HG03196 (cell line): ENCODE measurements around the gene HJURP.

Experiments
- ATAC-seq: cut with Tn5 transposase; IDR thresholded peaks from one replicate; pipeline ENCODE4 v1.9.1; 2021; ENCODE audit not compliant: unreplicated experiment

The HJURP gene

DNA sequence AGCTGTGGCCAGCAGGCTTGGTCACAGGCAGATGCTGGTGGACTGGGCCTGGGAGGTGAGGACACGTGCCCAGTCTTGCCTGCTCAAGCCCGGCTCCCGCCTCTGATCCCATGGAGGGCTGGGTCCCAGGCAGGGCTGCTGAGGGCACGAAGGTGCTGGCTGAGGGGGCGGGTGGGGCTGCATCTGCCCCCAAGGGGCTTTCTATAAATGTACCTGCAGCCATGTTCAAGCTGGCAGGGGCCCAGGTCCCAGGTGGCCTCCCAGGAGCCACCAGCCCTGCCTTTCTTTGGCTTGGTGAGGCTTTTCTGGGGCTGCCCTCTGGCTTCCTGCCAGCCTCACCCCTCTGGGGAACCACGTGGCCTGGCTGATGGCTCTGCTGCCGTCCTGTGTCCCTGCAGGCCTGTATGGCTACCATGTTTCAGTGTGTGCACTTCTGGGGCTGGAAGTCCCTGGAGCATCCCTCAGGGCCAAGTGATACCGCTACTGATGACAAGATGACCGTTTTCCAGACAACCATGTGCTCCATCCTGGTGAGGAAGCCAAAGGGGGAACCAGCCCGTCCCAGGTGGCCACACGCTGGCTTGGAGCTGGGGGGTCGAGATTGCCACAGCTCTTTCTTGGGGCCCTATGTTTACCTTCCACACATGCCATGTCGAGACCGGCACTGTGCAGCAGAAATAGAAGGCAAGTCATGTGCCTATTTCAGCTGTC, 23.2 kb downstream of the HJURP start:
- ATAC-seq = no peak

DNA sequence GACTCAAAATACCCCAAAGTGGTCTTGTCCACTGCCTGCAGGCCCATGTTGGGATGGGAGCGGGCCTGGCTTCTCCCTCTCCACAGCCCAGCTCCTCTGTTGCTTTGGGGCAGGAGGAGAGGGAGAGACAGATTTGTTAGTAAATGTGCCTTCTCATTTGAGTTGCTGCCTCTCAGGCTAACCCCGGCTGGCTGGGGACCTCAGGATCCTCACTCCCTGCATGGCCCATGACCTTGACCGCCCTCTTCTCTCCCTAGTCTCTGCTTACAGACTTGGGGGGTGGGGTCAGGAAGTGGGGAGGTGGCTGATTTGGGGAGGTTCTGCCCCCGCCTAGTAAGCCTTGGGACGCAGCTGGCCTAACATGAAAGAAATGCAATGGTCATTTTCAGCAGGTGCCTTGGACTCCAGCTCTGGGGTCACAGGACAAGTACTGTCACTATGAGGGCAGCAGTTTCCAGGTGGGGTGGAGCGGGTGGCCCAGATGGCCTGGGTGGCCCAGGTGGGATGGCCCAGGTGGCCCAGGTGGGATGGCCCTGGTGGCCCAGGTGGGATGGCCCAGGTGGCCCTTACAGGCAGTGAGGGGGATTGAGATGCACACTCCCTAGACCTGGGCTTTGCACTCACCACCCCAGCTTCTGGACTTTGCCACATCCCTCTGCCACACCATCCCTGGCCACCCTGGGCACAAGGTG, 24.1 kb downstream of the HJURP start:
- no peak for ATAC-seq

DNA sequence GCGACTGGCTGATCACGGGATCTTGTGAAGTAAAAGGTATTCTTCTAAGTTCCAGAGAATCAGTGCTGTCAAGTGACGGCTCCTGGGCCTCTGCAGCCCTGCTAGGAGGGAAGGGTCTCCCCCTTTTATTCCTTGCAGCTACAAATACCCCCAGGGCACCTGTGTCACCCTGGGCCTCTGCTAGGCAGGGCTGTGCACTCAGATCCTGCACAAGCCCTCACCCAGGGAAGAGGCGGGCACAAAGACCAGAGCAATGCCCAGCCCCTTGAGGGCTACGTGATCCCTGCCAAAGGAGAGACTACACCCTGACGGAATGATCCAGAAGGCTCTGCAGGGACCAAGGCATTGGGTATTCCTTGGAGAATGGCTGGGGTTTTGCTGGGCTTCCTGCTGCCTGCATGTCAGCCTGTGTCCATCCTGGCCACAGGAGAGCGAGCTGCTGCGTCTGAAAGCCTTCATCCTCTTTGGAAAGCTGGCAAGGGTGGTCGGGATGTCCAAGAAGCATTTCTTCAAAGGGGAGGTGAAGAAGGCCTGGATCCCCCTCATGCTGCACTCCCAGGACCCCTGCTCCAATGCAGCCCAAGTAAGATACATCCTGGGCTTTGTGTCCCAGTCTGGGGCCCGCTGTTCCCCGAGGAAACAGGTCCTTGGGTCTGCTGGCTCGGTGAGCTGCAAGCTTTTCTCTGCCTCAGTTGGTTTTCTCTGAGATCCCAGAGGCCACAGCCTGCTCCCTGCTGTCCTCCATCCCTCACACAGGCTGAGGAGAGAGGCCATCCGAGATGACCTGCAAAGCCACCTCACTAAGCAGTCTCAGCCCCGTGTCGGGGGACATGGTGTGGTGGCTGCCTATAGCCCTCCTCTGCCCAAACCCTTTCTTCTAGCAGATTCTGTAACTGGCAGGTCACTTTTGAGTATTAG, 24.9 kb downstream of the HJURP start:
- ATAC-seq = no peak

DNA sequence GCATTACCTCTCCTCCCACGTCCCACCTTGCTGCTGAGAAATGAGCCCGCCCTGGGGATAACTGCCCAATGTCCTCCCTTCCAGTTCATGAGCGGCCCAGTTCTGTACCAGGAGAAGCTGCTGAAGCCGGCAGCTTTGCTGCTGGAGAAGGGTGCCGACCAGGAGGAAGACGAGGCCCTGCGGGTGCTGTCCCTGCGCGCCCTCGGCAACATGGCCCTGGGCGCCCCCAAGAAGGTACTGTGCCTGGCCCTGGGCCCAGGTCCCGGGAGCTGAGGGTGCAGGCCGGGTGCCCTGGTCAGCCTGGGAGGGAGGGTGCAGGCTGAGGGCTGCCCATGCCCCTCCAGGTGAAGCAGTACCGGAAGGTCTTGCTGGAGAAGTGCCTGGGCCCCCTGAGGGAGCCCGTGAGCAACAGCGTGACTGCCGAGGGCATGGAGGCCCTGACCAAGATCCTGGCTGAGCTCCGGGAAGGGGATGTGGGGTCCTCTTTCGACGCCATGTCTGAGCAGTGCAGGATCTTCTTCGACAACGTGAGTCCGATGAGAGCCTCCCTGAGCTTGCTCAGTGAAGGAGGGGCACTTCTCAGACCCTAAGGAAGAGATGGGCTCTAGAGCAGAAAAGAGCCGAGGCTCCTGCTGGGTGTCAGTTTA, 25.7 kb downstream of the HJURP start:
- no peak for ATAC-seq

DNA sequence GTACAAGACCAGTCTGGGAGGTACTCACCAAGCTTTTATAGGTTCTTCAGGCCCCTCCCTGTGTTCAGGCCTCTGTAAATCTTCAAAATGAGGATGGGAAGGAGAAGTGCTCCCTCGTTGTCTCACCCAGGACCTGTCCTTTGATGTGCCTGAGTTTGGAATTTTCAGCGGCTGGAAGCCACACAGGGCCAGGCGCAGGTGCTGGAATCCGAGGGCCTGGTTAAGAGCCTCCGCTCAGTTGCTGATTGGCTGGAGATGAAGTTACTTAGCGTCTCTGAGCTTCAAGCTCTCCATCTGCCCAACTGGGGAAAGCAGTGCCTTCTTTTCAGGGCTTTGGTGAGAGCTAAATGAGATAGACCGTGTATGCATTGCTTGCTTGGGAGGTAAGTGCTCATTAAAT, 30.0 kb downstream of the HJURP start:
- no peak for ATAC-seq

DNA sequence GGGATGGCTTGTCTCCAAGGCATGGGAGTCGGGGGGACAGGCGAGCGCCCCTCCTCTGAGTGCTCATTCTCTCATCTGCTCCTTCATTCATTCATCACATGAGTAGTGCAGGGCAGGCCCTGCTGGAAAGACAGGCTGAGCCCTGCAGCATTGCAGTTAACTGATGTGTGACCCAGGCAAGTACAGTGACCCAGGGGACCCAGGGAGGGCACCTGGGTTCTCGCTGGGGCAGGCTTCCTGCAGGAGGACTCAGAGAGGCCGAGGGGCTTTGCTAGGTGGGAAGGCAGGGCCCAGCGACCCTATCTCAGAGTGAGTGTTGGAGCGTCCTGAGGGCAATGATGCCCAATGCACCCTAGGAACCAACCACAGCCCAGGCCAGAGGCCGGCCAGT, 30.6 kb downstream of the HJURP start:
- no peak for ATAC-seq

DNA sequence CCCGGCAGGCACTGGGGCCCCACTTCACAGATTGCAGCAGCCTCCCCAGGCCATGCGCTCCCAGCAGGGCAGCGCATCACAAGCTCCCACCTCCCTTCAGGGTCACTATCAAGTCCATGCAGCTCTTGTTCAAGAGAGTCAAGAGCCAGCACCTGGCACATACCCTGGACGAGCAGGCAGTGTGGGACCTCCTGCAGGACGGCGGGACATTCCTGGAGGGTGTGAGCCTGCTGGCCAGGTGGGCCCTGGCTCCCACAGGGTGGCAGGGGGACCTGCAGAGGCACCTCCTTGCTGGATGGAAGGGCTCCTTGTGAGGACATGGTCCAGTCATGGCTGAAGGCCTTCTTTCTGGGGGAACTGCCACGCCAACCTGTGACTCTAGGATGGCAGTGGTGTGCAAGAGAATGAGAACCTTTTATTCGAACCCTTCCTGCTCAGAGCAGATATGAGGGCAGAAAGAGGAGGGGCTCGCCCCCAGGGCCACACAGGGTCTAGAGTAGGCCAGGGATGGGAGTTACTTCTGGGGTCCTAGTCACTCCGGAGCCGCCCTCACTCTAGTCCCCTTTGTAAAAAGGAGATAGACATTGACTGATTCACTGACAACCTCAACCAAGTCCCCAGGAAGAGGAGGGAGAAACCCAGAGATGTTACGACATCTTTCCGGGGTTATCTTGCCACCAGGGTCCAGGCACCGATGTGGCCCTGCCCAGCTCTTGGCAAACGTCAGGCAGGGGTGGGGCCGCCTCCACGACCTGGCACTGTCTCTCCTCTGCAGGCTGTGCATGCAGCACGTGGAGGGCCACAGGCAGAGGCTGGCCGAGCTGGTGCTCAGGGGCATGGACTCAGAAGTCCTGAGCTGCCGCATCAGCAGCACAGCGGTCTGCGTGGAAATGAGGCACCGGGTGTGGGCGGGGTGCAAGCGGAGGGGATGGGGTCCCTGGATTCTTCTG, 31.3 kb downstream of the HJURP start:
- no peak for ATAC-seq

DNA sequence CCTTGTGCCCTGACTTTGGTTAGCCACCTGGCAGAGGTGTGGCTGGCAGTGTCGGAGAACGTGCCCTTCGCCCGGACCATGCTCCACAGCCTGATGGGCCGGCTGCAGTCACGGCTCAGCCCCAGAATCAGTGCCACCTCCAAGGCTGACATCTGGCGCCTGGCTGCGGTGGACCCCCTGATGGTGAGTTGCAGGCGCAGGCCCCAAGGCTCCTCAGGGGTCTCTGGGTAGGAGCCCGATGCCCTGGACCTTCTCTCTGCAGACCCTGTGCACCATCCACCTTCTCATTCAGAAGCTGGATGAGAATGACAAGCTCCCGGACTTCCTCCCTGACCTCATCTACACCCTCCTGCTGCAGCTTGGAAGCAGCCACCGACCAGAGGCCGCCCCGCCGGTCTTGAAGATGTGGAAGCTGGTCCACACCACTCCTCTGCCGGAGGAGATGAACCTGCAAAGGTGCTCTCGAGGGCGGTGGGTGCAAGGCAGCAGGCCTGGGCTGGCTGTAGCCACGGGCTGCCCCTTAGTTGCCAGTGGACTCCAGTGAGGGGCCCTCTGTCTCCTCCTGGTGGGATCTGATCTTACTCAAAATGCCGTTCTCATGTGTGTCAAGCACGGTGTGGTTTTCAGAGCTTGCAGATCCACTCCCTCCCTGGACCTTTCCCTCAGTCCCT, 32.1 kb downstream of the HJURP start:
- no peak for ATAC-seq

DNA sequence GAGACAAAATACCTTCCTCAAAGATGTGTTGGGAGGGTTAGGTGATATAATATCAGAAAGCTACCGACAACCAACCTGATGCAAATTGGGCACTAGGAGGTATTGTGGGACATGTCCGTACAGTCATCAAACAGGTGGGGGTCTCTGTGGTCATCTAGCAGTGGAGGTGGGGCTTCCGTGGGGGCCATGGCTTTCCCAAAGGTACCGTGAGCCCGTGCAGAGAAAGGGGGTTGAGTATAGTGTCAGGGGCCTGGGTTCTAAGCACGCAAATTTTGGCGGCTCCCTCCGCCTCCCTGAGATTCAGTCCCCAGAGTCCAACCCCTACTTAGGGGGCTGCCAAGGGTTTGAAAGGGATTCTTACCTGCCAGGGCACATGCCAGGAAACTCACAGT, 32.6 kb downstream of the HJURP start:
- no peak for ATAC-seq

DNA sequence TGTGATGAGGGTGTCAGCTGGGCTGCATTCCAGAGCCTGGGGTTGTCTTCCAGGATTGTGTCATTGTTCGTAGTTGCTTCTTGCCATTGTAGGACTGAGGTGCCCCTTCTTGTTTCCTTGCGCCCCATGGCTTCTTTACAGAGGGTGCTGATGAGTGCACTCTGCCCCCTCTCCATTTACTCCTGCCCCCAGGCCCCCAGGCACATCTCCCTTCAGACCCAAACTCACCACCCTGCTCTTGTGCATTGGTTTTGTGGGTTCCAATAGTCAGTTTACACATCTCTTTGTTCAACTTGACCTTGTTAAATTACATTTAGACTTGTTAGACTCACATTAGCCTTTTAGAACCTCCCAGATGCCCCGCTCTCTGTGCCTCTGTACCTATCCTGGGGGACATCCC, 33.1 kb downstream of the HJURP start:
- no peak for ATAC-seq

DNA sequence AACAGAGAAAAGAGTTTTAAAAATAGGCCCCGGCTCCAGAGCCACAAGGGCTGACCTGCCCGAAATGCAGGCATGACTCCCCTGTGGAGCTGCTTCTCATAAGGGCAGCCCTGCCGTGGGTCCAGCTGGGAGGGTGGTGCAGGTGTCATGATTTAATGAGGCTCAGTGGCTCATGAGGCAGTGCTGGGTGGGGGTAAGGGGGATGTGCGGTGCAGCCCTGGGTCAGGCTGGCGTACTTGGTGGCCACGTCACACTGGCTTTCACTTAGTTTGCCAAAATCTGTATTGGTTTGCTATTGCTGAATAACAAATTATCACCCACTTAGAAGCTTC, 33.6 kb downstream of the HJURP start:
- no peak for ATAC-seq

DNA sequence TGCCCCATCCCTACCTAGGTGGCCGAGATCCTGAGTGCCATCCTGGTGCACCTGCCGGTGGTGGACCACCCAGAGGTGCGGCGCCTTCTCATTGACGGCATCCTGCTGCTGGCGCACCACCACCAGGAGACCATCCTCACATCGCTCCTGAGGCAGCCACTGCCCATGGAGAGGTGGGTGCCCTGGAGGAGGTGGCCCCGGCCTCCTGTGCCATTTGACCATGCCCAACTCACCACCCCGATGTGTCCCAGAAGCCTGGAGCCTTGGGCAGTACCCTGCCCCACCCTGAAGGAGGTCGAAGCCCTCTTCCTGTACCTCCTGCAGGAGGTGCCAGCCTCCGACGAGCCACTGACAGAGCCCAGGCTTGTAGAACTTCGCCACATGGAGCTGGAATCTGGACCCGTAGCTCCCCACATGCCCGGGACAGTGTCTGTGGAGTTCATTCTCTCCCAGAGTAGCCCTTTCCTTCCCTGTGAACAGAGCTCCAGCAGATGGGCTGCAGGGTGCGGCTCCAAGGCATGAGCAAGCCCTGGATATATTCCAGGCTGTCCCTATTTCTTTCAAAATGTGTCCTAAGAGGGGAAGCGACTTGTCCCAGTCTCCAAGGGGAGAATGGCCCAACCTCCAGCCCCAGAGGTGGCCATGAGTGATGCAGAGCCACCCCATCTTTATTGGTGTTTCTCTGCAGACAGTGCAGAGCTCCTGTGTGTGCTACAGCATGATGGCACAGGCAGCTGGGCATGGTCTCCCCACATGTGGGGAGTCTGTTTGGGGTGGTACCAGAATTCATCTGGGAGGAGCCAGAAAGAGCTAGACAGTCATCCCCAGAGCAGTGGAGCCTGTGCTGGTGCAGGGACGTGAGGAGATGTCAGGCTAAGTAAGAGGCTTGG, 34.2 kb downstream of the HJURP start:
- ATAC-seq = no peak

DNA sequence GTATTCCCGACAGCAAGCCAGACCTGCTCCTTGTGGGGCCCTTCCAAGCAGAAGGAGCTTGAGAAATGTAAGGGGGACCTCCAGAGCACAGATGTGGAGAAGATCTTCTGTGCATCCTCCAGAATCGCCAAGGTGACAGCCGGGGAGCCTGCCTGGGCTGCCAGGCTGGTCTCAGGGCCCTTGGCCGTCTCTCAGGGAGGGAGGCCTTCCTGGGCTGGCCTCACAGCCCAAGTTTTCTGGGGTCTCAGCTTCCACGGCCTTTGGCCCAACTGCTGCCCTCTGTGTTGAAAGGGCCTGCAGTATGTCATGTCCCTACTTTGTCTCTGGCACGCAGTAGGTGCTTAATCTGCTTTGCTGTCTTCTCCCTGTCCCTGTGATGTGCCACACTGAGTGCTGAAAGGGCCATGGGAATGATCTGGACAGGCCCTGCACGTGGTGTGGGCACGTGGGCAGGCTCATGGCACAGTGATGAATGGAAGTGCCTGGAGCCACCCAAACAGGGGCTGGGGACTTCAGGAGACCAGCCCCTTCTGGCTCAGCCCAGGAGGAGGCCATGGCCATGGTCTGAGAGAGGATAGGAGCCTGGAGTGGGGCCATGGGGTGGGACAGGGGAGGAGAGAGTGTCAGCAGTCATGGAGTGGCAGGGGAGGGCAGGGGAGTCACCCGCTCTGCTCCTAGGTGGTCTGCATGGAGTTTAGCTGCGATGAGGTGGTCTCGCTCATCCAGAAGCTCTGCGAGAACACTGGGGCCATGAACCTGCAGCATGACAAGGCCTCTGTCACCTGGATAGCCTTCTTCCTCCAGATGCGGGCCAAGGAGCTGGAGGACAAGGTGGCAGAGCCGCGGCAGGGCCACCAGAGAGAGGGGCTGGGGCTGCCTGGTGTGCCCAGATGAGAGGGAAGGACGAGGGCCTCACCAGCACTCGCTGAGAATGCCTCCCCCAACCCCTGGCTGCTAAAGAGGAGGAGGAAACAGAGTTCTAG, 35.4 kb downstream of the HJURP start:
- ATAC-seq = no peak

DNA sequence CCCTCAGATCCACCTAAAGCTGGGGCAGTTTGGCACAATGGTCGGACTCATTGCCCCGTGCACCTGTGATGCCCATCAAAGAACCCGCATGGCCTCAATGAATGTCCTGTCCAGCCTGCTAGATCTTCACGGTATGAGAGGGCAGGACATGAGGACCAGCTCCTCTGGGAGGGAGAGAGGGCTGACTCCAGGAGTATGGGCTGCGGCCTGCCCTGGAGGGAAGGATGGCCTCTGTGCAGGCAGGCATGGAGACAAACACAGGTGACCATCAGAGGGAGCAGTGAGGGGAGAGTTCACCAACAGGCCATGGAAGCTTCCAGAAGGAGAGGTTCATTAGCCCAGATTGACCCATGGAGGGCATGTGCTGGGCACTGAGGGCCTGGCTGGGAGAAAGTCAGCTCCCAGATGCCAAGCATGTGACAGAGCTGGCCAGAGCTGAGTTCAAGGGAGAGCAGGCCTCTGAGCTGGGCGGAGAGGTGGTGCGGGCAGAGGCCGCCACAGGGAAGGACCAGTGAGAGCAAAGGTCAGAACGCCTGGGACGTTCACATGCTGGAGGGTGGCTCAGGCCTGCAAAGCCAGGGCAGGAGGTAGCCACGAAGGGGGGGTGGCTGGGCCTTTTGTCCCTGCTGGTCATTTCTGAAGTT, 36.2 kb downstream of the HJURP start:
- no peak for ATAC-seq

DNA sequence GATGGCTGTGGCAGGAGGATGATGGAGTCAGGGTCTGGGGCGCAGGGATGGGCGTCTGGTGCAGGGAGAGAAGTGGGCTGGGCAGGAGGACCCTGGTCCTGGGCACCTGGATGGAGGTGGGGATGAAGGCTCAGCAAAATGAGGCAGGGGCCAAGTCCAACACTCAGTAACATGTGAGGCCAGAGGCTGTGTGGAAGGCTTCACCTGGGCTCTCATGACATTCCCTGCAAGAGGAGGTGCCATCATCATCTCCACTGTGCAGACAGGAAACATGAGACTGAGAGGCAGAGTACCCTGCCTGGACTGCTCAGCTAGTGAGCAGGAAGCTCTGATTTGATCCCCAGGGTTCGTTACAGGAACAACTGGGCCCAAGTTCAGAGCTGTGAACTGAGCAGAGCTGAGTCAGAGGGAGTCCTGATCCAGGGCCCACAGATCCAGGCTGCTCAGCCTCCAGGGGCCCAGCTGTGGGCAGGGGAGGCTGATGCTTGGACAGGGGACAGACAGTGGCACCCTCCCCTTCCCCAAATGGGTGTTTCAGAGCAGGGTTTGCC, 36.9 kb downstream of the HJURP start:
- ATAC-seq = no peak

DNA sequence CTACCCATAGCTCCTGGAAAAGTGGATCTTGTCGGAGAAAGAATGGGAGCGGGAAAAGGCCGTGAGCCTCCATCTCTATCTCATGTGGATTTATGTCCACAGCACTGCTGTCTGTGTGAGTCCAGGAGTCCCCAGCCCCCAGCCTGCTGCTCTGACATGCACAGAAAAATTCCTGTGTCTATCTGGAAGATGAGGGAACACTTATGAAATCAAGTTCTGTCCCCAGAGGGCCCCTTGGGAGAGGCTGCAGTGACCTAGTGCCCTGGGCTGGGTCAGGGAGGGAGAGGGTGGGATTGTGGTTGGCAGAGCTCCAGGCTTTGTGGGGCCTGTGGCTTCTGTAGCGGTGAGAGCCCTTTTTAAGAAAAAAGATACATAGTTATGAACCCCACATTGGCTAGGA, 37.6 kb downstream of the HJURP start:
- no peak for ATAC-seq

DNA sequence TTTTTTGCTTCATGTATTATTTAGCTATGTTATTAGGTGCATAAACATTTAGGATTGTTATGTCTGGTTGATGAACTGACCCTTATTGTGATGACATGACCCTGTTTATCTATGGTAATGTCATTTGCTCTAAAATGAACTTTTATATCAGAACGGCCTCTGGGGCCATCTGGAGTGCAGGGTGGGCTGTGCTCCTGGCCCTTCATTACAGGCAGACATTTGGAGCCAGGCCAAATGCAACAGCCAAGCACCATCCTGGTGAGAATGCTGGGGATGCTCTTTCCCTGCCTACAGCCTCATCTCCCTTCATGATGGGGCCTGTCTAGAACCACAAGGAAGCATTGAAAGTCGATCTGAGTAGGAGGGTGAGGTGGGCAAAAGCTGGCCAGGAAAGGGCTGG, 38.0 kb downstream of the HJURP start:
- no peak for ATAC-seq
